H9 (cell line): ENCODE data around the gene CTNND1. TPM values are rescaled to one million over a fixed set of nuclear protein-coding genes. Genes with fewer than 3 reads are reported as not detected.
"Not testable (repeated sequence)": the region's sequence is repeated elsewhere in the genome, so short reads cannot be mapped to it uniquely, and the experiment has no call there.

Experiments used
- DNase-seq: peaks from one replicate; pipeline ENCODE4 v3.0.0-alpha.2; 2017
- H2AFZ ChIP-seq: one replicate; pipeline ENCODE4 v1.6.1; 2013; ENCODE audit warnings: mild to moderate bottlenecking, low read length, control low read depth, moderate library complexity
- H2AK5ac ChIP-seq: 2 replicates; pipeline ENCODE4 v1.6.1; 2013; ENCODE audit warnings: low read length, control low read depth, mixed read lengths; ENCODE audit not compliant: insufficient read length
- H2BK120ac ChIP-seq: one replicate; pipeline ENCODE4 v1.6.1; 2013; ENCODE audit warnings: low read depth, mild to moderate bottlenecking, low read length, control low read depth, inconsistent platforms; ENCODE audit not compliant: poor library complexity, severe bottlenecking
- H2BK12ac ChIP-seq: 2 replicates; pipeline ENCODE4 v1.6.1; 2013; ENCODE audit warnings: low read length, control low read depth, mixed read lengths, low read depth; ENCODE audit not compliant: insufficient read length
- H2BK15ac ChIP-seq: 2 replicates; pipeline ENCODE4 v1.6.1; 2013; ENCODE audit warnings: low read depth, low read length, control low read depth
- H2BK20ac ChIP-seq: one replicate; pipeline ENCODE4 v1.6.1; 2013; ENCODE audit warnings: low read depth, mild to moderate bottlenecking, low read length, control low read depth, inconsistent platforms; ENCODE audit not compliant: poor library complexity, severe bottlenecking
- H2BK5ac ChIP-seq: 2 replicates; pipeline ENCODE4 v1.6.1; 2013; ENCODE audit warnings: low read length, control low read depth, mixed read lengths; ENCODE audit not compliant: insufficient read length
- H3K14ac ChIP-seq: 2 replicates; pipeline ENCODE4 v1.6.1; 2013; ENCODE audit warnings: low read length, control low read depth; ENCODE audit not compliant: insufficient read depth
- H3K18ac ChIP-seq: 2 replicates; pipeline ENCODE4 v1.6.1; 2013; ENCODE audit warnings: low read depth, mild to moderate bottlenecking, mixed read lengths, low read length, control low read depth; ENCODE audit not compliant: insufficient read length
- H3K23ac ChIP-seq: 2 replicates; pipeline ENCODE4 v1.6.1; 2013; ENCODE audit warnings: low read length, control low read depth, mixed read lengths, low read depth; ENCODE audit not compliant: insufficient read length
- H3K23me2 ChIP-seq: 2 replicates; pipeline ENCODE4 v1.6.1; 2013; ENCODE audit warnings: low read depth, mild to moderate bottlenecking, mixed read lengths, low read length, control low read depth; ENCODE audit not compliant: insufficient read length, poor library complexity, severe bottlenecking
- H3K27ac ChIP-seq: 2 replicates; pipeline ENCODE4 v1.5.1; 2013; ENCODE audit warnings: low read length, control low read depth, mixed read lengths, low read depth; ENCODE audit not compliant: insufficient read length
- H3K27me3 ChIP-seq: 2 replicates; pipeline ENCODE4 v1.6.1; 2013; ENCODE audit warnings: low read length, control low read depth, inconsistent platforms; ENCODE audit not compliant: insufficient read depth
- H3K4ac ChIP-seq: 2 replicates; pipeline ENCODE4 v1.6.1; 2013; ENCODE audit warnings: low read depth, mild to moderate bottlenecking, control low read depth, inconsistent platforms, low read length, moderate library complexity
- H3K4me1 ChIP-seq: 2 replicates; pipeline ENCODE4 v1.6.1; 2013; ENCODE audit warnings: low read length, control low read depth, inconsistent platforms; ENCODE audit not compliant: insufficient read depth
- H3K4me2 ChIP-seq: 2 replicates; pipeline ENCODE4 v1.6.1; 2013; ENCODE audit warnings: low read length, control low read depth, mixed read lengths; ENCODE audit not compliant: insufficient read length, insufficient read depth
- H3K56ac ChIP-seq: 2 replicates; pipeline ENCODE4 v1.6.1; 2013; ENCODE audit warnings: low read depth, mild to moderate bottlenecking, mixed read lengths, low read length, control low read depth; ENCODE audit not compliant: insufficient read length
- H3K79me1 ChIP-seq: 2 replicates; pipeline ENCODE4 v1.6.1; 2013; ENCODE audit warnings: low read depth, mild to moderate bottlenecking, moderate library complexity, low read length, control low read depth, inconsistent platforms; ENCODE audit not compliant: insufficient read depth, poor library complexity, severe bottlenecking
- H3K79me2 ChIP-seq: 2 replicates; pipeline ENCODE4 v1.6.1; 2013; ENCODE audit warnings: low read length, control low read depth, inconsistent platforms; ENCODE audit not compliant: insufficient read depth
- H3K9ac ChIP-seq: 2 replicates; pipeline ENCODE4 v1.6.1; 2013; ENCODE audit warnings: low read length, control low read depth, mixed read lengths; ENCODE audit not compliant: insufficient read length; ENCODE audit errors: extremely low read depth
- H3K9me3 ChIP-seq: one replicate; pipeline ENCODE4 v1.6.1; 2013; ENCODE audit warnings: low read depth, low read length, inconsistent platforms; ENCODE audit not compliant: control insufficient read depth
- H3T11ph ChIP-seq: one replicate; pipeline ENCODE4 v1.6.1; 2013; ENCODE audit warnings: mild to moderate bottlenecking, low read length, control low read depth, inconsistent platforms
- H4K20me1 ChIP-seq: one replicate; pipeline ENCODE4 v1.6.1; 2013; ENCODE audit not compliant: control insufficient read depth, insufficient read length, insufficient read depth
- H4K5ac ChIP-seq: 2 replicates; pipeline ENCODE4 v1.6.1; 2013; ENCODE audit warnings: low read depth, mild to moderate bottlenecking, mixed read lengths, low read length, control low read depth; ENCODE audit not compliant: insufficient read length
- H4K8ac ChIP-seq: replicated peaks from 2 replicates; pipeline ENCODE4 v1.6.1; 2013; ENCODE audit warnings: low read length, control low read depth, mixed read lengths, low read depth; ENCODE audit not compliant: insufficient read length
- H4K91ac ChIP-seq: 2 replicates; pipeline ENCODE4 v1.6.1; 2013; ENCODE audit warnings: low read depth, mild to moderate bottlenecking, moderate library complexity, mixed read lengths, low read length, control low read depth; ENCODE audit not compliant: insufficient read length
- H3K27ac Mint-ChIP-seq, 3 experiments: 2 replicates in 2 of 3; 3 replicates in 1 of 3; pipeline ENCODE4 v1.8.0; 2020 to 2021; ENCODE audit warnings: mixed read lengths in 3 of 3, mild to moderate bottlenecking in 1 of 3, moderate library complexity in 1 of 3
- H3K27me3 Mint-ChIP-seq: 2 replicates; pipeline ENCODE4 v1.8.0; 2021; ENCODE audit warnings: low read depth, mild to moderate bottlenecking, moderate library complexity, mixed read lengths
- H3K36me3 Mint-ChIP-seq, 3 experiments: 2 replicates in 2 of 3; 3 replicates in 1 of 3; pipeline ENCODE4 v1.8.0; 2020 to 2021; ENCODE audit warnings: low read depth in 3 of 3, mixed read lengths in 3 of 3; ENCODE audit not compliant: insufficient read depth in 1 of 3
- H3K4me1 Mint-ChIP-seq, 2 experiments: 2 replicates each; pipeline ENCODE4 v1.8.0; 2020; ENCODE audit warnings: mixed read lengths in 2 of 2
- H3K4me3 Mint-ChIP-seq, 2 experiments: 2 replicates in 1 of 2; 3 replicates in 1 of 2; pipeline ENCODE4 v1.8.0; 2020 to 2021; ENCODE audit warnings: mild to moderate bottlenecking in 2 of 2, mixed read lengths in 2 of 2, moderate library complexity in 1 of 2
- H3K9me3 Mint-ChIP-seq, 2 experiments: 2 replicates in 1 of 2; 3 replicates in 1 of 2; pipeline ENCODE4 v1.8.0; 2020; ENCODE audit warnings: mild to moderate bottlenecking in 2 of 2, mixed read lengths in 2 of 2, moderate library complexity in 1 of 2
- CTCF ChIP-seq: fragments of 200-600 bp; sonication (generic); conservative IDR thresholded peaks from 3 replicates; pipeline ENCODE4 v1.8.0; 2021; ENCODE audit warnings: antibody characterized with exemption, mild to moderate bottlenecking
- WGBS: extraction: QIAGEN DNeasy Blood & Tissue Kit; methylation state at CpG from one replicate; pipeline ENCODE4 v1.1.7; 2013; ENCODE audit warnings: missing lambda C conversion rate, low lambda C conversion rate, mixed read lengths; ENCODE audit not compliant: insufficient read length; ENCODE audit errors: extremely low coverage; 5-methylcytosine and 5-hydroxymethylcytosine counted together
- total RNA-seq: library from RNA; stranded (reverse); gene quantifications from 2 replicates; pipeline ENCODE4 v1.2.1, GENCODE V29; 2021

CTNND1 gene
- total RNA-seq, 1 experiment from 2014 or later: 164 TPM

- H2AK5ac ChIP-seq: no peak overlapping the region
- no peaks in the 10 kb centered on the region for H3K9me3 ChIP-seq
- H3K27ac Mint-ChIP-seq: no peak overlapping the region
- no peaks in the 10 kb centered on the region for H3K9me3 Mint-ChIP-seq
- no peak for DNase-seq
- no peak overlapping the region for H4K5ac ChIP-seq
- no peak overlapping the region for H3T11ph ChIP-seq
- no peaks in the 10 kb centered on the region for H3K4me1 ChIP-seq
- no peak overlapping the region for H3K9ac ChIP-seq
- H4K91ac ChIP-seq: no peak overlapping the region
- no peaks in the 10 kb centered on the region for H3K23me2 ChIP-seq
- no peak overlapping the region for H4K8ac ChIP-seq
- TF ChIP-seq CTCF: no peak
- H3K18ac ChIP-seq: no peak overlapping the region
- H3K27me3 Mint-ChIP-seq: peaks cover 2% of the 10 kb centered on the region; the same call in 1 of the 2 replicates
- H2BK15ac ChIP-seq: no peak overlapping the region
- H2BK12ac ChIP-seq: no peak overlapping the region
- no peak overlapping the region for H3K56ac ChIP-seq
- peaks cover 6 to 7% of the 10 kb centered on the region in 2 experiments for H3K4me1 Mint-ChIP-seq
- H3K23ac ChIP-seq: no peak overlapping the region
- no peak overlapping the region for H2BK20ac ChIP-seq
- H3K27me3 ChIP-seq: no peaks in the 10 kb centered on the region
- no peak overlapping the region for H2BK5ac ChIP-seq
- no peak overlapping the region for H3K27ac ChIP-seq
- H3K4ac ChIP-seq: no peak overlapping the region
- no CpG with 5 or more reads among the region's 1 CpG for WGBS
- no peak overlapping the region for H2BK120ac ChIP-seq
- no peak overlapping the region for H3K4me2 ChIP-seq
- no peak overlapping the region for H3K14ac ChIP-seq
- no peaks in the 10 kb centered on the region for H4K20me1 ChIP-seq
- no peaks in the 10 kb centered on the region; a peak in 1 of 7 replicates for H3K36me3 Mint-ChIP-seq
- no peak overlapping the region for H2AFZ ChIP-seq
- no peaks in the 10 kb centered on the region for H3K79me2 ChIP-seq
- no peak overlapping the region for H3K4me3 Mint-ChIP-seq
- no peaks in the 10 kb centered on the region for H3K79me1 ChIP-seq
Measured at GRCh38 chr11:57834852-57835251, 73.2 kb downstream of the CTNND1 start.

GRCh38 chr11:57838609-57839008 is 77.0 kb downstream of the CTNND1 start:
- not testable (repeated sequence) for H3K4ac ChIP-seq, DNase-seq, H3K27ac ChIP-seq, H3K14ac ChIP-seq, H3K4me1 Mint-ChIP-seq, H2BK20ac ChIP-seq, H3K27me3 ChIP-seq, H3K4me1 ChIP-seq, H3K56ac ChIP-seq, H4K5ac ChIP-seq, H3K9me3 ChIP-seq, H4K91ac ChIP-seq, H2BK120ac ChIP-seq, H3K23ac ChIP-seq, H2BK12ac ChIP-seq, H3K27ac Mint-ChIP-seq, H4K20me1 ChIP-seq, H3K79me2 ChIP-seq, H3K23me2 ChIP-seq, H3K27me3 Mint-ChIP-seq, H3K9ac ChIP-seq, H3K36me3 Mint-ChIP-seq, H2BK5ac ChIP-seq, H3K9me3 Mint-ChIP-seq, H3T11ph ChIP-seq, H3K4me2 ChIP-seq, H3K79me1 ChIP-seq, H4K8ac ChIP-seq, H3K18ac ChIP-seq, H2AK5ac ChIP-seq, H2BK15ac ChIP-seq, H3K4me3 Mint-ChIP-seq, H2AFZ ChIP-seq
- no CpG with 5 or more reads among the region's 3 CpGs for WGBS
